BE2C (cell line): ENCODE measurements around the gene FHOD3.

Experiments used
- DNase-seq: peaks from one replicate; pipeline ENCODE4 v3.0.0-alpha.2; 2020
- H3K27me3 ChIP-seq: fragments of 250-450 bp; sonication (Bioruptor Pico); 2 replicates; pipeline ENCODE4 v1.5.1; 2020; ENCODE audit warnings: mild to moderate bottlenecking
- H3K36me3 ChIP-seq: fragments of 250-450 bp; sonication (Bioruptor Pico); 2 replicates; pipeline ENCODE4 v1.5.1; 2020; ENCODE audit warnings: mild to moderate bottlenecking
- H3K4me1 ChIP-seq: fragments of 250-450 bp; sonication (Bioruptor Pico); 2 replicates; pipeline ENCODE4 v1.5.1; 2020
- H3K4me3 ChIP-seq: 2 replicates; pipeline ENCODE4 v1.5.1; 2011; ENCODE audit warnings: low read depth, low read length
- H3K9me3 ChIP-seq: fragments of 250-450 bp; sonication (Bioruptor Pico); 2 replicates; pipeline ENCODE4 v1.5.1; 2020
- CTCF ChIP-seq: IDR thresholded peaks from 2 replicates; pipeline ENCODE4 v1.5.1; 2012; ENCODE audit warnings: mild to moderate bottlenecking, low read depth, low read length

The FHOD3 gene

GRCh38 chr18:36559149-36559857 lies 261.8 kb downstream of the FHOD3 start:
- no peak for DNase-seq
- Histone ChIP-seq H3K4me3 (no peak overlapping the region), H3K36me3 (no peaks in the 10 kb centered on the region), H3K9me3 (no peaks in the 10 kb centered on the region), H3K27me3 (no peaks in the 10 kb centered on the region), H3K4me1 (no peaks in the 10 kb centered on the region)
- no peak for TF ChIP-seq CTCF

GRCh38 chr18:36560187-36560586 lies 262.7 kb downstream of the FHOD3 start:
- Histone ChIP-seq H3K36me3 (no peaks in the 10 kb centered on the region), H3K27me3 (no peaks in the 10 kb centered on the region), H3K4me3 (no peak overlapping the region), H3K4me1 (no peaks in the 10 kb centered on the region), H3K9me3 (no peaks in the 10 kb centered on the region)
- no peak for TF ChIP-seq CTCF
- no peak for DNase-seq

- H3K4me1 ChIP-seq: no peaks in the 10 kb centered on the region
Observed at GRCh38 chr18:36561046-36561445, 263.5 kb downstream of the FHOD3 start.

GRCh38 chr18:36564841-36565240 lies 267.3 kb downstream of the FHOD3 start:
- Histone ChIP-seq H3K9me3 (no peaks in the 10 kb centered on the region), H3K36me3 (no peaks in the 10 kb centered on the region), H3K4me3 (no peak overlapping the region), H3K27me3 (no peaks in the 10 kb centered on the region), H3K4me1 (no peaks in the 10 kb centered on the region)
- TF ChIP-seq CTCF: no peak
- DNase-seq: no peak

More at GRCh38 chr18:36561046-36561445, 263.5 kb downstream of the FHOD3 start:
- DNase-seq: no peak
- Histone ChIP-seq H3K4me3 (no peak overlapping the region), H3K36me3 (no peaks in the 10 kb centered on the region), H3K9me3 (no peaks in the 10 kb centered on the region), H3K27me3 (no peaks in the 10 kb centered on the region)
- no peak for TF ChIP-seq CTCF

GRCh38 chr18:36567800-36568199 lies 270.3 kb downstream of the FHOD3 start:
- Histone ChIP-seq H3K36me3 (no peaks in the 10 kb centered on the region), H3K9me3 (no peaks in the 10 kb centered on the region), H3K27me3 (no peaks in the 10 kb centered on the region), H3K4me3 (no peak overlapping the region), H3K4me1 (no peaks in the 10 kb centered on the region)
- no peak for DNase-seq
- TF ChIP-seq CTCF: no peak

GRCh38 chr18:36568487-36568886 lies 271.0 kb downstream of the FHOD3 start:
- no peak for TF ChIP-seq CTCF

More at GRCh38 chr18:36568487-36568886, 271.0 kb downstream of the FHOD3 start:
- Histone ChIP-seq H3K9me3 (no peaks in the 10 kb centered on the region), H3K36me3 (no peaks in the 10 kb centered on the region), H3K4me1 (no peaks in the 10 kb centered on the region), H3K4me3 (no peak overlapping the region), H3K27me3 (no peaks in the 10 kb centered on the region)
- no peak for DNase-seq
